ENCODE data around the gene TMEM63C.

The TMEM63C gene

GRCh38 chr14:77281852-77282410 lies 100.3 kb downstream of the TMEM63C start:
- DNase-seq: no peak

GRCh38 chr14:77284066-77284465 lies 102.5 kb downstream of the TMEM63C start:
- no peak for DNase-seq

GRCh38 chr14:77284466-77284865 lies 102.9 kb downstream of the TMEM63C start:
- DNase-seq: no peak

- DNase-seq: peak in 2 of 3 donors; percentile 10 to 26
Observed at GRCh38 chr14:77286576-77286975, 105.0 kb downstream of the TMEM63C start.

GRCh38 chr14:77290705-77291104 lies 109.1 kb downstream of the TMEM63C start:
- no peak for DNase-seq

GRCh38 chr14:77296155-77296554 lies 114.6 kb downstream of the TMEM63C start:
- no peak for DNase-seq

- no peak for DNase-seq
Observed at GRCh38 chr14:77296906-77297305, 115.3 kb downstream of the TMEM63C start.

- no peak for DNase-seq
Observed at GRCh38 chr14:77299771-77300170, 118.2 kb downstream of the TMEM63C start.

- DNase-seq: peak; percentile 83 to 90 (median 85)
Observed at GRCh38 chr14:77301103-77301502, 119.5 kb downstream of the TMEM63C start.

- peak; percentile 63 to 76 (median 75) for DNase-seq
Observed at GRCh38 chr14:77302926-77303325, 121.3 kb downstream of the TMEM63C start.

- DNase-seq: peak; percentile 85 to 96 (median 95)
Observed at GRCh38 chr14:77303417-77304156, 122.0 kb downstream of the TMEM63C start.

- DNase-seq: no peak
Observed at GRCh38 chr14:77305696-77306095, 124.1 kb downstream of the TMEM63C start.

- peak in 1 of 3 donors; percentile 25 for DNase-seq
Observed at GRCh38 chr14:77306416-77306815, 124.8 kb downstream of the TMEM63C start.

GRCh38 chr14:77306851-77307496 lies 125.4 kb downstream of the TMEM63C start:
- DNase-seq: peak in 1 of 3 donors; percentile 36

Measured in suppressor macrophage treated with lipopolysaccharide for 1 hour (primary cell).